ENCODE results near the gene RANBP10. TPM values are rescaled to one million over a fixed set of nuclear protein-coding genes. Genes with fewer than 3 reads are reported as not detected.
A peak's percentile ranks its signal among the peaks of the same experiment; 100 is the strongest.

RANBP10 gene
- total and polyA plus RNA-seq, 9 of the 15 experiments (the other 6 are each of a cell fraction or from before 2014, with no cell fraction given) = 0.61 to 19.3 (median 5.9) TPM

DNA sequence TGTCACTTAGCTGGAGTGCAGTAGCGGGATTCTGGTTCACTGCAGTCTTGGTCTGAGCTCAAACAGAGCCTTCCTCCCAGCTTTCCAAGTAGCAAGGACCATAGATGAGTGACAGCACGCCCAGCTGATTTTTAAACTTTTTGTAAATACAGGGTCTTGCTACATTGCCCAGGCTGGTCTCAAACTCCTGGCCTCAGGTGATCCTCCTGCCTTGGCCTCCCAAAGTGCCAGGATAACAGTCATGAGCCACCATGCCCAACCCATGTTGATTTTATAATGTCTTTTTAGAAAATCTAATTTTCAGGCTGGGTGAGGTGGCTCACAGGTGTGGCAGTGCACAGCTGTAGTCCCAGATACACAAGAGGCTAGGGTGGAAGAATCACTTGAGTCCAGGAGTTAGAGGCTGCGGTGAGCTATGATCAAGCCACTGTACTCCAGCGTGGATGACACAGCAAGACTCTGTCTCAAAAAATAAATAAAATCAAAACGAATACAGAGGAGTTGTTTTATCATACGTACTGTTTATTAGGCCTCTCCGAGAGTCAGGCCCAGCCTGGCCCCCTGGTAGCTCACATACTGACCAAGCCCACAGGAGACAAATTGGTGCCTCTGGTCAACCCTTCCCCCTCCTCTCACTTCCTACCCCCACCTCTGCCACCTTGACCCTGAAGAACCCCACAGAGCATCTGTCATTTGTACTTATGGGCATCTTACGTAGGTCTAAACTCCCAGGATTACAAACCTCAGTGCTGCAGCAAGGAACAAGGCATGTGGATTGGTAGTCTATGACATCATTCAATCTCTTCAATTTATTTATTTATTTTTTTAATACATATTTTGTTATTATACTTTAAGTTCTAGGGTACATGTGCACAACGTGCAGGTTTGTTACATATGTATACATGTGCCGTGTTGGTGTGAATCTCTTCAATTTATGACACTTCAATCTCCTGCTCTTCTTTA is 126.1 kb downstream of the RANBP10 start:
- TF ChIP-seq ZNF121 (CRISPR knock-in tag; conservative IDR thresholded peaks at IDR 0.05) (peak; percentile 77), ZNF143 (CRISPR knock-in tag; IDR thresholded peaks at IDR 0.05) (no peak)
- Histone ChIP-seq H3K27me3 (ENCODE audit: control insufficient read depth in 2 of 2, insufficient read depth in 2 of 2, low read length in 2 of 2) (no peaks in the 10 kb centered on the region), H3K4me1 (replicated peaks in 1 of 2; ENCODE audit: control insufficient read depth in 2 of 2, insufficient read depth in 2 of 2, low read length in 2 of 2) (no peaks in the 10 kb centered on the region; a peak in 2 of 5 replicates), H3K4me2 (ENCODE audit: insufficient read depth, low read length) (no peak overlapping the region), H4K20me1 (replicated peaks; ENCODE audit: control insufficient read depth, insufficient read depth, low read length) (peaks cover 6% of the 10 kb centered on the region; the same call in 1 of the 2 replicates), H3K9ac (ENCODE audit: insufficient read depth in 1 of 2, low read depth in 2 of 2, low read length in 2 of 2) (no peak overlapping the region), H3K36me3 (ENCODE audit: control insufficient read depth, insufficient read depth, low read length) (peaks cover 25% of the 10 kb centered on the region; the same call in 2 of the 3 replicates), H3K4me3 (no peak overlapping the region), H3K9me1 (ENCODE audit: control insufficient read depth, insufficient read depth, low read length) (peaks cover 2% of the 10 kb centered on the region), H3K79me2 (ENCODE audit: control insufficient read depth, insufficient read depth, low read length) (no peaks in the 10 kb centered on the region), H3K27ac (ENCODE audit: extremely low read depth, low read depth, low read length) (no peak overlapping the region), H3K9me3 (replicated peaks; ENCODE audit: control insufficient read depth, insufficient read depth, low read depth, low read length) (no peaks in the 10 kb centered on the region), H2AFZ (ENCODE audit: low read depth, low read length) (no peak overlapping the region)
- no peak for ATAC-seq
- in situ Hi-C loops (cut with MboI) (loop anchor here (10.0 kb wide), 1 partner anchor 365 kb away; no protein-coding TSS in a partner anchor), intact Hi-C loops (cut with micrococcal nuclease) (no loop called here)
- CTCF ChIA-PET (ENCODE audit: low intra/inter-chr PET ratio) = no interaction called here
- POLR2A ChIA-PET = interaction anchor here (0.9 kb wide), 1 partner anchor 13 kb away, joined by 3 read pairs; no protein-coding TSS in a partner anchor
- DNase-seq (ENCODE audit: extremely low read depth in 1 of 4, low spot score in 3 of 4) = no peak
- BruUV-seq (replicated peaks) = no TSS peak
- FAIRE-seq = no peak
- WGBS (ENCODE audit: insufficient coverage, low coverage, missing lambda C conversion rate) = 77% methylated on average over 10 of the region's 10 CpGs
